KMS-11 (cell line): ENCODE results near the gene KCNC4.
A peak's percentile ranks its signal among the peaks of the same experiment; 100 is the strongest.

Experiments
- H2AFZ ChIP-seq: fragments of 200-600 bp; sonication (generic); 2 replicates; pipeline ENCODE4 v1.6.1; 2016; ENCODE audit warnings: antibody characterized with exemption, mixed run types, low read depth
- H3K27ac ChIP-seq: fragments of 200-600 bp; sonication (generic); 2 replicates; pipeline ENCODE4 v1.6.1; 2016; ENCODE audit warnings: mild to moderate bottlenecking, mixed run types
- H3K27me3 ChIP-seq: fragments of 200-600 bp; sonication (generic); 2 replicates; pipeline ENCODE4 v1.6.1; 2017; ENCODE audit warnings: mild to moderate bottlenecking, low read depth, mixed run types, moderate library complexity; ENCODE audit not compliant: insufficient read depth
- H3K36me3 ChIP-seq: fragments of 200-600 bp; sonication (generic); 2 replicates; pipeline ENCODE4 v1.6.1; 2017; ENCODE audit warnings: mild to moderate bottlenecking, mixed run types; ENCODE audit not compliant: insufficient read depth
- H3K4me1 ChIP-seq: fragments of 200-600 bp; sonication (generic); 2 replicates; pipeline ENCODE4 v1.6.1; 2016; ENCODE audit warnings: mild to moderate bottlenecking, low read depth, mixed run types; ENCODE audit not compliant: poor library complexity, severe bottlenecking
- H3K4me2 ChIP-seq: fragments of 200-600 bp; sonication (generic); 2 replicates; pipeline ENCODE4 v1.7.0; 2016; ENCODE audit warnings: mild to moderate bottlenecking, mixed run types
- H3K4me3 ChIP-seq: fragments of 200-600 bp; sonication (generic); IDR thresholded peaks from 2 replicates; pipeline ENCODE4 v1.6.1; 2017; ENCODE audit warnings: low read depth, low read length, mixed read lengths; ENCODE audit not compliant: insufficient read depth
- H3K79me2 ChIP-seq: fragments of 200-600 bp; sonication (generic); 2 replicates; pipeline ENCODE4 v1.6.1; 2016; ENCODE audit warnings: low read depth, mixed run types; ENCODE audit not compliant: insufficient read depth
- H3K9ac ChIP-seq: fragments of 200-600 bp; sonication (generic); 2 replicates; pipeline ENCODE4 v1.6.1; 2016; ENCODE audit warnings: mild to moderate bottlenecking, mixed run types
- H4K20me1 ChIP-seq: fragments of 200-600 bp; sonication (generic); 2 replicates; pipeline ENCODE4 v1.6.1; 2016; ENCODE audit warnings: mild to moderate bottlenecking, mixed run types; ENCODE audit not compliant: insufficient read depth
- TF ChIP-seq, protein P1 (sequence below): fragments of 200-600 bp; sonication (generic); conservative IDR thresholded peaks from 2 replicates; pipeline ENCODE4 v1.6.1; 2017; ENCODE audit warnings: low read depth, mild to moderate bottlenecking, antibody characterized with exemption, low read length, moderate library complexity, mixed read lengths

Gene KCNC4

DNA sequence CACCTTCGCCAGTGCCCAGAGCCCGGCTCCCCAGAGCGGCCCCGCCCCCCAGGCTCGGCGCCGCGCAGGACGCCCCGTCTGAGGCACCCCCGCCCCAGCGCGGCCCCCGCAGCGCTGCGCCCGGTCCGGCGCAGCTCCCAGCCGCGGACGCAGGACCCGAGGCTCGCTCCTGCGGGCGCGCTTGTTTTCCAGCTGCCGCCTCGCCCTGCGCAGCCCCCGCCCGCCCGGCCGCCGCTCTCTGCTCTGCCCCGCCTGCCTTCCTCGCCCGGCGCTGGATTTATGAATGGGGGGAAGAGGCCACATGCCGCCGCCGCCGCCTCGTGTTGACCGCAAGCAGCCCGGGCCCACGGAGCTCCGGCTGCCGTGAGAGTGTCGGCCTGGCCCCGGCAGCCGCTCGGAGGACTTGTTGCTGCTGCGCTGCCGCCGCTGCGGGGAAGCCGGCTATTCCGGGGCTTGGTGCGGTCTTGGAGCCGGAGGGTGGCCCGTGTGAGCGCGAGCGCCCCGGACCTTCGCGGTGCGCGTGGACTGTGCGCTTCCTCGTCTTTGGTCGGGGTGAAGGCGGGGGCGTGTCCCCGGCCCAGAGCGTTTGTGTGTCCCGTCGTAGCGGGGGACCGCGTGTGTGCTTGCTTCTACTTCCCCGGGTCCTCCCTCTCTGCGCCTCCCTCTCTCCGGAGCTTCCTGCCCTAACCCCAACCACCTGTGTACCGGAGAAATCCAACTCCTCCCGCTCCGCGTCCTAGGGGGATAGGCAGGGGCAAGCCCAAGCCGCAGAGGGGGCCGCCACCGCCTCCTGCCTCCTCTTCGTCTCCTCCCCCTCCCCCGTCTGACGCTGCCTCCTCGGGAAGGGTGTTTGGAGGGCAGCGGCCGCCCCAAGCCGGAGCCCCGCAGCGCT, 736 bp downstream of the KCNC4 start:
- Histone ChIP-seq H4K20me1 (no peaks in the 10 kb centered on the region), H3K9ac (peak overlapping the region; percentile 59; the same call in 1 of the 2 replicates), H3K4me2 (peak overlapping the region; percentile 71), H3K79me2 (no peaks in the 10 kb centered on the region), H2AFZ (peak overlapping the region; percentile 93), H3K27me3 (no peaks in the 10 kb centered on the region), H3K27ac (peak overlapping the region; percentile 35; the same call in 1 of the 2 replicates), H3K4me1 (peaks cover 8% of the 10 kb centered on the region), H3K36me3 (no peaks in the 10 kb centered on the region), H3K4me3 (no peak overlapping the region)
- TF ChIP-seq, protein P1, sequence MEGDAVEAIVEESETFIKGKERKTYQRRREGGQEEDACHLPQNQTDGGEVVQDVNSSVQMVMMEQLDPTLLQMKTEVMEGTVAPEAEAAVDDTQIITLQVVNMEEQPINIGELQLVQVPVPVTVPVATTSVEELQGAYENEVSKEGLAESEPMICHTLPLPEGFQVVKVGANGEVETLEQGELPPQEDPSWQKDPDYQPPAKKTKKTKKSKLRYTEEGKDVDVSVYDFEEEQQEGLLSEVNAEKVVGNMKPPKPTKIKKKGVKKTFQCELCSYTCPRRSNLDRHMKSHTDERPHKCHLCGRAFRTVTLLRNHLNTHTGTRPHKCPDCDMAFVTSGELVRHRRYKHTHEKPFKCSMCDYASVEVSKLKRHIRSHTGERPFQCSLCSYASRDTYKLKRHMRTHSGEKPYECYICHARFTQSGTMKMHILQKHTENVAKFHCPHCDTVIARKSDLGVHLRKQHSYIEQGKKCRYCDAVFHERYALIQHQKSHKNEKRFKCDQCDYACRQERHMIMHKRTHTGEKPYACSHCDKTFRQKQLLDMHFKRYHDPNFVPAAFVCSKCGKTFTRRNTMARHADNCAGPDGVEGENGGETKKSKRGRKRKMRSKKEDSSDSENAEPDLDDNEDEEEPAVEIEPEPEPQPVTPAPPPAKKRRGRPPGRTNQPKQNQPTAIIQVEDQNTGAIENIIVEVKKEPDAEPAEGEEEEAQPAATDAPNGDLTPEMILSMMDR, result no peak

DNA sequence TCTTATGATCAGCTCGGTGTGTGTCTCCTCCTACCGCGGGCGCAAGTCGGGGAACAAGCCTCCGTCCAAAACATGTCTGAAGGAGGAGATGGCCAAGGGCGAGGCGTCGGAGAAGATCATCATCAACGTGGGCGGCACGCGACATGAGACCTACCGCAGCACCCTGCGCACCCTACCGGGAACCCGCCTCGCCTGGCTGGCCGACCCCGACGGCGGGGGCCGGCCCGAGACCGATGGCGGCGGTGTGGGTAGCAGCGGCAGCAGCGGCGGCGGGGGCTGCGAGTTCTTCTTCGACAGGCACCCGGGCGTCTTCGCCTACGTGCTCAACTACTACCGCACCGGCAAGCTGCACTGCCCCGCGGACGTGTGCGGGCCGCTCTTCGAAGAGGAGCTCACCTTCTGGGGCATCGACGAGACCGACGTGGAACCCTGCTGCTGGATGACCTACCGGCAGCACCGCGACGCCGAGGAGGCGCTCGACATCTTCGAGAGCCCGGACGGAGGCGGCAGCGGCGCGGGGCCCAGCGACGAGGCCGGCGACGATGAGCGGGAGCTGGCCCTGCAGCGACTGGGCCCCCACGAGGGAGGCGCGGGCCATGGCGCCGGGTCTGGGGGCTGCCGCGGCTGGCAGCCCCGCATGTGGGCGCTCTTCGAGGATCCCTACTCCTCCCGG, 1.5 kb downstream of the KCNC4 start:
- TF ChIP-seq, protein P1, result no peak
- Histone ChIP-seq H3K9ac (peak overlapping the region; percentile 59; the same call in 1 of the 2 replicates), H3K36me3 (no peaks in the 10 kb centered on the region), H4K20me1 (no peaks in the 10 kb centered on the region), H3K4me3 (no peak overlapping the region), H2AFZ (peak overlapping the region; percentile 93), H3K4me1 (peaks cover 8% of the 10 kb centered on the region), H3K27me3 (no peaks in the 10 kb centered on the region), H3K27ac (no peak overlapping the region), H3K79me2 (no peaks in the 10 kb centered on the region), H3K4me2 (peak overlapping the region; percentile 71)

- peaks cover 8% of the 10 kb centered on the region for H3K4me1 ChIP-seq
- no peak overlapping the region for H3K4me3 ChIP-seq
- H3K79me2 ChIP-seq, result no peaks in the 10 kb centered on the region
- no peaks in the 10 kb centered on the region for H3K36me3 ChIP-seq
- no peaks in the 10 kb centered on the region for H4K20me1 ChIP-seq
- no peak overlapping the region for H3K27ac ChIP-seq
- TF ChIP-seq, protein P1, result no peak
- no peak overlapping the region for H3K9ac ChIP-seq
- H3K27me3 ChIP-seq, result no peaks in the 10 kb centered on the region
- no peak overlapping the region for H3K4me2 ChIP-seq
- H2AFZ ChIP-seq, result no peak overlapping the region
These were observed 2.3 kb downstream of the KCNC4 start for GRCh38 chr1:110212169-110213142.

DNA sequence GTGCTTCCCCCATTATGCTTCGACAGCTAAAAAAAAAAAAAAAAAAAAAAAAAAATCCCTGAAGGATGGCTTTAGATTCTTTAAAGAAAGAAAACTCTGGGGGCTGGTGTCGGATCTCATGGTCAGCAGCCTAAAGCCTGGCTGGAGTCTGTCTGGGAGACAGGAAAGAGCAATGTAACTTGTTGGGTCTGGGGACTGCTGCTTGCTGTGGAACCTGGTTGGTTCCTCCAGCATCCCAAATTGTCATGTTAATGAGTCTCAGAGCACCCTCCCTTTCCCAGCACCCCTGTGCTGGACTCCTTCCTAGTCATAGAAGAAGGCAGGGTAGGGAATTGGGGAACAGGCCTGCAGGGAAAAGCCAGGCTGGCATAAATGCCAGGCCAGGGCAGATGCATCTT, 3.0 kb downstream of the KCNC4 start:
- Histone ChIP-seq H3K4me3 (no peak overlapping the region), H2AFZ (no peak overlapping the region), H3K27ac (no peak overlapping the region), H3K4me2 (no peak overlapping the region), H4K20me1 (no peaks in the 10 kb centered on the region), H3K27me3 (no peaks in the 10 kb centered on the region), H3K36me3 (no peaks in the 10 kb centered on the region), H3K79me2 (no peaks in the 10 kb centered on the region), H3K4me1 (peaks cover 8% of the 10 kb centered on the region), H3K9ac (no peak overlapping the region)
- TF ChIP-seq, protein P1, result no peak
